HG02884 (cell line): ENCODE data around the gene SEPTIN5.

Experiments used
- ATAC-seq: cut with Tn5 transposase; IDR thresholded peaks from one replicate; pipeline ENCODE4 v1.9.1; 2021; ENCODE audit warnings: mild to moderate bottlenecking, moderate library complexity; ENCODE audit not compliant: unreplicated experiment

The SEPTIN5 gene

DNA sequence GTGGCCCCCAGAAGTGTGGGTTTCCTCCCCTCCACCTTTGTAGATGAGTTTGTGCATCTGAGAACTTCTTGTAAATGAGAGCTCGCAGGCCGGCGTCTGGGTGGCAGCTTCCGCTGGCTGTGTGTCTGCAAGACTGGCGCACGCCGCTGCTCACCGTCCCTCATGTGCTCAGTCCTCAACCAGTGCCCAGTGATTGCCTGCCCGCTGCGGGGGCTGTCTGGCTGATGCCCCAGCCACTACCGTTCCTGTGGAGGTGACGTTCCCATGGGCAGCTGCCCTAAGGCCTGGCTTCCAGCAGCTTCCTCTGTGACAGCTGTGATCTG is 55.1 kb downstream of the SEPTIN5 start:
- ATAC-seq, result no peak

DNA sequence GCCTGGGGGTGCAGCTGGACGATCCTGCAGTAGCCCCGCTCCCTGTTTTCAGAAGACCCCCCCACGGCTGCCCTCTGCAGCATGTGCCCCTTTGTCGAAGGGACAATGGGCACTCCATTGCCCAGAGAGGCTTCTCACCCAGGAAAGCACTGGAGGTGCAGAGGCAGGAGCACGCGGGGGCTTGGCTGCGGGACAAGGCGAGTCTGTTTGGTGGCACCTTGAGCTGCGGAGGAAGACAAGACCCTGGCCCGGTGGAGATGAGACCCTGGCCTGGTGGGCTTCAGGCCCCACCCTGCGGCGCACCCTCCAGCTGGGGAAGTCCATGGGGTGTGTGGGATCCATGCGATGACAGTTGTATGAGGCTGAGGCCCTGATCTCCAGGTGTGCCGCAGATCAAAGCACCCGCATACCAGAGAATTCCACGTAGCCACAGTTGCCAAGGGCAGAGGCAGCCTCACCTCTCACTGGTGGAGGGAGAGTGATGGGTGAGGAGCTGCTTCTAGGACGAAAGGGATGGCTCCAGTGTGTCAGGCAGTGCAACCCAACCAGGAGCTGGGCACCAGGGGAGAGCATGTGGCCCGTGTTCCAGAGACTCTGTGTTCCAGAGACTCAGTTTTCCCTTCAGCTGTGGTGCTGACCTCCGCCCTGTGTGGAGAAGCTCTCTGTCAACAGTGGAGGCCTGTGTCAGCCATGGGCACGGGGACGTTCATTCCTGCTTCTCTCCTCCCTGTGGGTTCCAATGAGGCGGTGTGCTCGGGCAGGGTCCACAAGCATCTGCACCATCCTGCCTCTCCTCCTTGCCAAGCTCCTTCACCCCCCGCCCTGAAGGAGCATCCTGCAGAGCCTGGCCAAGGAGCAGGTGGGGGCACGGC is 56.3 kb downstream of the SEPTIN5 start:
- no peak for ATAC-seq

GRCh38 chr22:19772422-19772672 is 58.0 kb downstream of the SEPTIN5 start:
- ATAC-seq, result no peak
